Amniotic epithelial cell (primary cell): Measurements from ENCODE around the gene BBS1.
A peak's percentile ranks its signal among the peaks of the same experiment; 100 is the strongest.

Source experiments
- DNase-seq: peaks from one replicate; pipeline ENCODE4 v3.0.0-alpha.2; 2010; ENCODE audit warnings: low read depth

Gene BBS1

GRCh38 chr11:66549696-66550095 is 39.3 kb downstream of the BBS1 start:
- no peak for DNase-seq

GRCh38 chr11:66550887-66551286 is 40.5 kb downstream of the BBS1 start:
- no peak for DNase-seq

- no peak for DNase-seq
These were observed 44.2 kb downstream of the BBS1 start for GRCh38 chr11:66554602-66555001.

GRCh38 chr11:66555416-66555815 is 45.0 kb downstream of the BBS1 start:
- DNase-seq: no peak

GRCh38 chr11:66556086-66556485 is 45.7 kb downstream of the BBS1 start:
- no peak for DNase-seq

GRCh38 chr11:66557733-66558326 is 47.4 kb downstream of the BBS1 start:
- no peak for DNase-seq

GRCh38 chr11:66559142-66559865 is 48.9 kb downstream of the BBS1 start:
- no peak for DNase-seq

- DNase-seq: no peak
These were observed 49.6 kb downstream of the BBS1 start for GRCh38 chr11:66559866-66560676.

GRCh38 chr11:66561178-66561974 is 50.9 kb downstream of the BBS1 start:
- no peak for DNase-seq

- no peak for DNase-seq
These were observed 51.5 kb downstream of the BBS1 start for GRCh38 chr11:66561975-66562248.

- DNase-seq: no peak
These were observed 51.8 kb downstream of the BBS1 start for GRCh38 chr11:66562275-66562674.

- DNase-seq: no peak
These were observed 52.6 kb downstream of the BBS1 start for GRCh38 chr11:66562907-66563583.

GRCh38 chr11:66563832-66564231 is 53.4 kb downstream of the BBS1 start:
- no peak for DNase-seq

- no peak for DNase-seq
These were observed 54.1 kb downstream of the BBS1 start for GRCh38 chr11:66564538-66564937.

- no peak for DNase-seq
These were observed 54.5 kb downstream of the BBS1 start for GRCh38 chr11:66564984-66565383.

GRCh38 chr11:66566221-66566620 is 55.8 kb downstream of the BBS1 start:
- DNase-seq: no peak

GRCh38 chr11:66567787-66568123 is 57.3 kb downstream of the BBS1 start:
- DNase-seq: no peak

GRCh38 chr11:66568124-66568916 is 57.9 kb downstream of the BBS1 start, which contains the start of gene CTSF:
TSS of gene CTSF (minus strand) at chr11:66568606. CDS start at chr11:66568486, 120 bp downstream.
- peak; percentile 68 for DNase-seq

GRCh38 chr11:66569076-66569475 is 58.6 kb downstream of the BBS1 start:
- no peak for DNase-seq

GRCh38 chr11:66570079-66570849 is 59.8 kb downstream of the BBS1 start:
- DNase-seq: no peak
